ENCODE data around the gene RASAL2. TPM values are rescaled to one million over a fixed set of nuclear protein-coding genes. Genes with fewer than 3 reads are reported as not detected.

RASAL2 gene
- total and polyA plus RNA-seq, 9 of the 15 experiments (the other 6 are each of a cell fraction or from before 2014, with no cell fraction given), result 0.13 to 1.0 (median 0.62) TPM

GRCh38 chr1:178310685-178311105 lies 216.8 kb downstream of the RASAL2 start (continued):
- TF ChIP-seq ARID3A (IDR thresholded peaks at IDR 0.05; ENCODE audit: borderline replicate concordance, low read depth, low read length), result no peak
- no peak for TF ChIP-seq ZNF3 (CRISPR knock-in tag; IDR thresholded peaks at IDR 0.05)
- no peak for TF ChIP-seq CEBPG (CRISPR knock-in tag; IDR thresholded peaks at IDR 0.05)
- peak; percentile 44 to 93 for TF ChIP-seq CEBPG (tag; conservative IDR thresholded peaks at IDR 0.05 in 1 of 2, IDR thresholded peaks at IDR 0.05 in 1 of 2)
- TF ChIP-seq PHB2 (IDR thresholded peaks at IDR 0.05; ENCODE audit: low read depth), result no peak
- no peak for TF ChIP-seq RAD51 (IDR thresholded peaks at IDR 0.05; ENCODE audit: borderline replicate concordance, low read depth)
- no peak for TF ChIP-seq NRF1 (conservative IDR thresholded peaks at IDR 0.05 in 1 of 2, IDR thresholded peaks at IDR 0.05 in 1 of 2)
- TF ChIP-seq GABPB1 (CRISPR knock-in tag; IDR thresholded peaks at IDR 0.05), result no peak
- peak; percentile 72 to 76 for TF ChIP-seq RAD21 (CRISPR knock-in tag; conservative IDR thresholded peaks at IDR 0.05 in 1 of 2, IDR thresholded peaks at IDR 0.05 in 1 of 2)
- TF ChIP-seq JUNB (CRISPR knock-in tag; conservative IDR thresholded peaks at IDR 0.05), result no peak
- no peak for TF ChIP-seq MTA2 (IDR thresholded peaks at IDR 0.05; ENCODE audit: low read depth)
- TF ChIP-seq ELF1 (tag; IDR thresholded peaks at IDR 0.05), result no peak
- no peak for TF ChIP-seq CHD1 (IDR thresholded peaks at IDR 0.05; ENCODE audit: low read length)
- no peak for TF ChIP-seq HOXB6 (CRISPR knock-in tag; IDR thresholded peaks at IDR 0.05; ENCODE audit: borderline replicate concordance)
- TF ChIP-seq MLLT1 (IDR thresholded peaks at IDR 0.05), result no peak
- no peak for TF ChIP-seq HIVEP1 (CRISPR knock-in tag; IDR thresholded peaks at IDR 0.05)
- no peak for TF ChIP-seq MBD2 (IDR thresholded peaks at IDR 0.05; ENCODE audit: borderline replicate concordance, low read depth)
- no peak for TF ChIP-seq BRCA1 (IDR thresholded peaks at IDR 0.05)
- no peak for TF ChIP-seq BRCA1 (CRISPR knock-in tag; IDR thresholded peaks at IDR 0.05)
- TF ChIP-seq E2F3 (CRISPR knock-in tag; IDR thresholded peaks at IDR 0.05), result no peak
- no peak for TF ChIP-seq CEBPZ (IDR thresholded peaks at IDR 0.05; ENCODE audit: borderline replicate concordance, low read depth, low read length)
- no peak for TF ChIP-seq ZBTB12 (CRISPR knock-in tag; IDR thresholded peaks at IDR 0.05)
- TF ChIP-seq HCFC1 (IDR thresholded peaks at IDR 0.05; ENCODE audit: low read depth, low read length), result no peak
- no peak for TF ChIP-seq ZNF384 (IDR thresholded peaks at IDR 0.05; ENCODE audit: low read depth, low read length)

All from K562 (cell line).